DOHH2 (cell line): ENCODE data around the gene SVIL.

Experiments
- H3F3A ChIP-seq: fragments of 200-600 bp; sonication (generic), shearing (Covaris generic); 2 replicates; pipeline ENCODE4 v1.6.0; 2016; ENCODE audit warnings: antibody characterized with exemption, mild to moderate bottlenecking; ENCODE audit not compliant: control insufficient read depth, insufficient read depth
- H3K27ac ChIP-seq: fragments of 200-600 bp; sonication (generic); 2 replicates; pipeline ENCODE4 v1.5.1; 2014; ENCODE audit warnings: low read depth, mild to moderate bottlenecking, low read length, moderate library complexity
- H3K27me3 ChIP-seq: fragments of 200-600 bp; sonication (generic); 2 replicates; pipeline ENCODE4 v1.6.1; 2014; ENCODE audit warnings: mild to moderate bottlenecking, low read length, mixed read lengths; ENCODE audit not compliant: control insufficient read depth
- H3K36me3 ChIP-seq: fragments of 200-600 bp; sonication (generic); 2 replicates; pipeline ENCODE4 v1.6.1; 2014; ENCODE audit warnings: mild to moderate bottlenecking, low read length, moderate library complexity, mixed read lengths; ENCODE audit not compliant: control insufficient read depth
- H3K4me1 ChIP-seq: fragments of 200-600 bp; sonication (generic); 2 replicates; pipeline ENCODE4 v1.6.1; 2014; ENCODE audit warnings: mild to moderate bottlenecking, low read length, mixed read lengths; ENCODE audit not compliant: control insufficient read depth
- H3K4me2 ChIP-seq: fragments of 200-600 bp; sonication (generic); 2 replicates; pipeline ENCODE4 v1.6.0; 2014; ENCODE audit warnings: mild to moderate bottlenecking, low read length, moderate library complexity
- H3K4me3 ChIP-seq: fragments of 200-600 bp; sonication (generic); 2 replicates; pipeline ENCODE4 v1.5.1; 2014; ENCODE audit warnings: mild to moderate bottlenecking, low read length, mixed read lengths
- H3K79me2 ChIP-seq: fragments of 200-600 bp; sonication (generic); 2 replicates; pipeline ENCODE4 v1.6.1; 2014; ENCODE audit warnings: mild to moderate bottlenecking, low read length, mixed read lengths; ENCODE audit not compliant: control insufficient read depth
- H3K9me2 ChIP-seq: fragments of 200-600 bp; sonication (generic); replicated peaks from 2 replicates; pipeline ENCODE4 v1.6.1; 2014; ENCODE audit warnings: mild to moderate bottlenecking, low read length, mixed read lengths; ENCODE audit not compliant: control insufficient read depth
- H3K9me3 ChIP-seq: fragments of 200-600 bp; sonication (generic); 2 replicates; pipeline ENCODE4 v1.6.1; 2014; ENCODE audit warnings: antibody characterized with exemption, low read length, mixed read lengths; ENCODE audit not compliant: control insufficient read depth, insufficient read depth
- H4K20me1 ChIP-seq: fragments of 200-600 bp; sonication (generic); 2 replicates; pipeline ENCODE4 v1.6.0; 2014; ENCODE audit warnings: low read depth, mild to moderate bottlenecking, antibody characterized with exemption, low read length, moderate library complexity; ENCODE audit not compliant: control insufficient read depth, insufficient read depth
- EZH2phosphoT487 ChIP-seq: fragments of 200-600 bp; sonication (generic); IDR thresholded peaks from 2 replicates; pipeline ENCODE4 v1.6.1; 2017; ENCODE audit warnings: borderline replicate concordance, mild to moderate bottlenecking, antibody characterized with exemption, low read length, moderate library complexity, mixed read lengths
- TF ChIP-seq, protein P1 (sequence below): fragments of 200-600 bp; sonication (generic); IDR thresholded peaks from one replicate; pipeline ENCODE4 v1.5.1; 2014; ENCODE audit warnings: antibody characterized with exemption, mild to moderate bottlenecking, low read depth, low read length; ENCODE audit not compliant: poor library complexity, severe bottlenecking

Gene SVIL

DNA sequence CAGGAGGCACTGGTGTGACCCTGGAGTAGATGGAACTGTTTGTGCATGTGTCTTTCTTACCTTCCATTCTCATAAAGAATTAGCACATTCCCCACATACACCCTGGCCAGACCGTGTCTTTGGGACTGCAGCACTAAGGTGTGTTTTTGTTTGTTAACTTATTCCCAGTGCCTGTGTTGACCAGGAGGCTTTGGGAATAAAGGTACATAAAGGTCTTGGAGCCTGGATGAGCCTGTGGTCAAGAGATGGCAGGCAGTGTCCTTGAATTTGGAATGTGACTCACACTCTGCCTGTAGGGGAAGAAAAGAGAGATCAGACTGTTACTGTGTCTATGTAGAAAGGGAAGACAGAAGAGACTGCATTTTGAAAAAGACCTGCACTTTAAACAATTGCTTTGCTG, 208.4 kb downstream of the SVIL start:
- Histone ChIP-seq H4K20me1 (no peaks in the 10 kb centered on the region), H3K4me1 (no peaks in the 10 kb centered on the region), H3K4me3 (no peak overlapping the region), H3K4me2 (no peak overlapping the region), H3K36me3 (no peaks in the 10 kb centered on the region), H3K79me2 (no peaks in the 10 kb centered on the region), H3F3A (no peaks in the 10 kb centered on the region), H3K27ac (no peak overlapping the region), H3K27me3 (no peaks in the 10 kb centered on the region), H3K9me2 (no peaks in the 10 kb centered on the region), H3K9me3 (no peaks in the 10 kb centered on the region)
- TF ChIP-seq, protein P1, sequence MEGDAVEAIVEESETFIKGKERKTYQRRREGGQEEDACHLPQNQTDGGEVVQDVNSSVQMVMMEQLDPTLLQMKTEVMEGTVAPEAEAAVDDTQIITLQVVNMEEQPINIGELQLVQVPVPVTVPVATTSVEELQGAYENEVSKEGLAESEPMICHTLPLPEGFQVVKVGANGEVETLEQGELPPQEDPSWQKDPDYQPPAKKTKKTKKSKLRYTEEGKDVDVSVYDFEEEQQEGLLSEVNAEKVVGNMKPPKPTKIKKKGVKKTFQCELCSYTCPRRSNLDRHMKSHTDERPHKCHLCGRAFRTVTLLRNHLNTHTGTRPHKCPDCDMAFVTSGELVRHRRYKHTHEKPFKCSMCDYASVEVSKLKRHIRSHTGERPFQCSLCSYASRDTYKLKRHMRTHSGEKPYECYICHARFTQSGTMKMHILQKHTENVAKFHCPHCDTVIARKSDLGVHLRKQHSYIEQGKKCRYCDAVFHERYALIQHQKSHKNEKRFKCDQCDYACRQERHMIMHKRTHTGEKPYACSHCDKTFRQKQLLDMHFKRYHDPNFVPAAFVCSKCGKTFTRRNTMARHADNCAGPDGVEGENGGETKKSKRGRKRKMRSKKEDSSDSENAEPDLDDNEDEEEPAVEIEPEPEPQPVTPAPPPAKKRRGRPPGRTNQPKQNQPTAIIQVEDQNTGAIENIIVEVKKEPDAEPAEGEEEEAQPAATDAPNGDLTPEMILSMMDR, result no peak
- no peak for TF ChIP-seq EZH2phosphoT487

GRCh38 chr10:29424017-29424416, 210.8 kb downstream of the SVIL start:
- TF ChIP-seq, protein P1, result no peak
- TF ChIP-seq EZH2phosphoT487, result no peak
- Histone ChIP-seq H3K27me3 (no peaks in the 10 kb centered on the region), H3K4me3 (no peak overlapping the region), H3K9me2 (no peaks in the 10 kb centered on the region), H3K27ac (no peak overlapping the region), H3K36me3 (no peaks in the 10 kb centered on the region), H3K4me1 (no peaks in the 10 kb centered on the region), H3K4me2 (no peak overlapping the region), H4K20me1 (no peaks in the 10 kb centered on the region), H3K79me2 (no peaks in the 10 kb centered on the region), H3K9me3 (no peaks in the 10 kb centered on the region), H3F3A (no peaks in the 10 kb centered on the region)

DNA sequence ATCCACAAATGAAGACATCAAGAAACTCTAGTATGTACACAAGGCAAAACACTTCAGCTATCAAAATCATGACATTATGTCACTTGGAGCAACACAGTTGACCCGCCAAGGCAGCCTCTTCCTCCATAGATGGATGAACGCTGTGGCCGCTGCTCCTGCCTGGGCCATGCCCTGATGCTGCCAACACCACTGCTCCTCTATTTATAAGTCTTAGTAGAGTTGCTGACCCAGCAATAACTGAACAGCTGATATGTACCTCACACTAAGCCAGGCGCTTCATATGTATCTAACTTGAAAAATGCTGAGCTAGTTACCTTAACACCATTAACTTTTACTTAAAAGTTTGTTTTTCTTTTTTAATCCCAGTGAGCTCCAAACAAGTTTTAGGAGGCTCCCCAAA, 214.0 kb downstream of the SVIL start:
- Histone ChIP-seq H3K9me2 (no peaks in the 10 kb centered on the region), H3K79me2 (no peaks in the 10 kb centered on the region), H3K4me2 (no peak overlapping the region), H3F3A (no peaks in the 10 kb centered on the region), H3K4me1 (no peaks in the 10 kb centered on the region), H3K27me3 (no peaks in the 10 kb centered on the region), H4K20me1 (no peaks in the 10 kb centered on the region), H3K4me3 (no peak overlapping the region), H3K27ac (no peak overlapping the region), H3K36me3 (no peaks in the 10 kb centered on the region), H3K9me3 (no peaks in the 10 kb centered on the region)
- TF ChIP-seq, protein P1, result no peak
- TF ChIP-seq EZH2phosphoT487, result no peak

DNA sequence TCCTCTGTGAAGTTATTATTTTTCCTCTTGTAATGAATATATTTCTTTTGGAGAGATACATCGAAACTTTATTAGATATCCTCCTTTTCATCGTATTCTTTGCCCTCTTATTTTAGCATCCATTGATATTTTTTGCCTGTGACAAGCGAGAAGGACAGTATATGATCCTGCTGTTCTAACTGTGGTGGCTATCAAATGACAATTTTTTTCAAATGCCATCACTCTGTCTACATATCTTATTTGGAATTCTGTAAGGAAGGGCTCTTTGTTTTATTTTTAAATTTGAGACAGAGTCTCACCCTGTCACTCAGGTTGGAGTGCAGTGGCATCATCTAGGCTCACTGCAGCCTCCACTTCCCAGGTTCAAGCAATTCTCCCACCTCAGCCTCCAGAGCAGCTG, 217.4 kb downstream of the SVIL start:
- no peak overlapping the region for H3K4me3 ChIP-seq
- no peaks in the 10 kb centered on the region for H3F3A ChIP-seq
- no peak overlapping the region for H3K4me2 ChIP-seq
- no peak for TF ChIP-seq EZH2phosphoT487
- TF ChIP-seq, protein P1, result no peak
- no peak overlapping the region for H3K27ac ChIP-seq
- H3K9me2 ChIP-seq, result no peaks in the 10 kb centered on the region
- no peaks in the 10 kb centered on the region for H3K4me1 ChIP-seq
- H4K20me1 ChIP-seq, result no peaks in the 10 kb centered on the region
- no peaks in the 10 kb centered on the region for H3K9me3 ChIP-seq
- H3K27me3 ChIP-seq, result no peaks in the 10 kb centered on the region
- H3K79me2 ChIP-seq, result no peaks in the 10 kb centered on the region
- H3K36me3 ChIP-seq, result no peaks in the 10 kb centered on the region
